ENCODE measurements around the gene PGLYRP1. TPM values are rescaled to one million over a fixed set of nuclear protein-coding genes. Genes with fewer than 3 reads are reported as not detected.

The PGLYRP1 gene
- total RNA-seq, 1 experiment from 2014 or later, result not detected

GRCh38 chr19:45981350-45981749 is 41.5 kb downstream of the PGLYRP1 start:
- Histone ChIP-seq H4K5ac (ENCODE audit: insufficient read length, low read depth, low read length) (no peak overlapping the region), H3K4ac (ENCODE audit: low read depth, low read length) (no peak overlapping the region), H3K9ac (ENCODE audit: extremely low read depth, insufficient read length, low read length) (no peak overlapping the region), H4K20me1 (ENCODE audit: control insufficient read depth, insufficient read depth, insufficient read length) (no peaks in the 10 kb centered on the region), H2BK20ac (ENCODE audit: low read depth, low read length, poor library complexity, severe bottlenecking) (no peak overlapping the region), H4K91ac (ENCODE audit: insufficient read length, low read depth, low read length) (no peak overlapping the region), H2BK12ac (ENCODE audit: insufficient read length, low read depth, low read length) (no peak overlapping the region), H2AFZ (ENCODE audit: low read length) (peak overlapping the region; percentile 44), H2BK120ac (ENCODE audit: low read depth, low read length, poor library complexity, severe bottlenecking) (no peak overlapping the region), H3T11ph (ENCODE audit: low read length) (no peak overlapping the region), H2BK15ac (ENCODE audit: low read depth, low read length) (no peak overlapping the region), H3K56ac (ENCODE audit: insufficient read length, low read depth, low read length) (no peak overlapping the region), H2AK5ac (ENCODE audit: insufficient read length, low read length) (no peak overlapping the region), H3K14ac (ENCODE audit: insufficient read depth, low read length) (no peak overlapping the region), H3K4me1 (ENCODE audit: insufficient read depth, low read length) (no peaks in the 10 kb centered on the region; the same call in 1 of the 2 replicates), H2BK5ac (ENCODE audit: insufficient read length, low read length) (no peak overlapping the region), H3K79me1 (ENCODE audit: insufficient read depth, low read depth, low read length, poor library complexity, severe bottlenecking) (no peaks in the 10 kb centered on the region), H3K23me2 (ENCODE audit: insufficient read length, low read depth, low read length, poor library complexity, severe bottlenecking) (no peaks in the 10 kb centered on the region), H3K27me3 (ENCODE audit: insufficient read depth, low read length) (no peaks in the 10 kb centered on the region), H3K4me2 (ENCODE audit: insufficient read depth, insufficient read length, low read length) (no peak overlapping the region), H3K79me2 (ENCODE audit: insufficient read depth, low read length) (no peaks in the 10 kb centered on the region), H3K27ac (ENCODE audit: insufficient read length, low read depth, low read length) (no peak overlapping the region), H3K23ac (ENCODE audit: insufficient read length, low read depth, low read length) (no peak overlapping the region), H3K9me3 (ENCODE audit: control insufficient read depth, low read depth, low read length) (no peaks in the 10 kb centered on the region), H3K18ac (ENCODE audit: insufficient read length, low read depth, low read length) (no peak overlapping the region), H4K8ac (replicated peaks; ENCODE audit: insufficient read length, low read depth, low read length) (peak overlapping the region; percentile 71)
- no CpG with 5 or more reads among the region's 2 CpGs for WGBS (ENCODE audit: extremely low coverage, insufficient read length, low lambda C conversion rate)
- no peak for DNase-seq
- H3K27ac Mint-ChIP-seq, result peak overlapping the region; percentile 10 to 53 (median 40); a peak in 1 of 7 replicates
- peaks cover 0 to 3% of the 10 kb centered on the region in 2 experiments; a peak in 1 of 5 replicates for H3K9me3 Mint-ChIP-seq
- 0 out of 5 replicates have a peak overlapping the region, but pooled peaks of 1 of the 2 experiments have one; percentile 2 for H3K4me3 Mint-ChIP-seq
- peaks cover 29% of the 10 kb centered on the region for H3K27me3 Mint-ChIP-seq (ENCODE audit: low read depth)
- H3K36me3 Mint-ChIP-seq (ENCODE audit: insufficient read depth in 1 of 3, low read depth in 3 of 3), result no peaks in the 10 kb centered on the region; a peak in 1 of 7 replicates
- no peak for TF ChIP-seq CTCF (conservative IDR thresholded peaks at IDR 0.05)
- H3K4me1 Mint-ChIP-seq, result peaks cover 8 to 14% of the 10 kb centered on the region in 2 experiments
